HCT116 (cell line): ENCODE measurements around the gene PCDHB11. TPM values are rescaled to one million over a fixed set of nuclear protein-coding genes. Genes with fewer than 3 reads are reported as not detected.
"Not testable (repeated sequence)": the region's sequence is repeated elsewhere in the genome, so short reads cannot be mapped to it uniquely, and the experiment has no call there.

Experiments
- ATAC-seq: fragments of 200-7000 bp; cut with Tn5 transposase; 2 replicates; pipeline ENCODE4 v1.9.1; 2020; ENCODE audit warnings: mild to moderate bottlenecking, moderate library complexity
- BruUV-seq: library from RNA; stranded (reverse); fragments of 400-500 nt; replicated peaks from 2 replicates; lab custom pipeline; 2021; lab: Mats Ljungman, UMichigan
- CTCF ChIA-PET: fragments of 300-600 bp; sonication (Branson Sonifier 250); formaldehyde crosslinking; loops from one replicate; lab custom pipeline; 2021; ENCODE audit warnings: antibody characterized with exemption; lab: Charles Lee
- POLR2A ChIA-PET: fragments of 300-600, 350-600 bp; sonication (Branson Sonifier 250); formaldehyde crosslinking; loops from one replicate; lab custom pipeline; 2021; ENCODE audit warnings: antibody characterized with exemption; lab: Charles Lee
- RAD21 ChIA-PET, 2 experiments: fragments of 300-600 bp; sonication (Branson Sonifier 250); formaldehyde crosslinking; loops; one replicate each; lab custom pipeline; 2023; ENCODE audit warnings: low total read pairs in 2 of 2; ENCODE audit not compliant: uncharacterized antibody in 2 of 2, unreplicated experiment in 2 of 2, low non-redundant PET in 1 of 2; lab: Charles Lee
- DNase-seq: peaks from one replicate; pipeline ENCODE4 v3.0.0-alpha.2; 2010; ENCODE audit warnings: low read depth, low spot score
- H2AFZ ChIP-seq: fragments of 200-600 bp; shearing (Covaris generic), sonication (generic); 2 replicates; pipeline ENCODE4 v1.6.1; 2017; ENCODE audit warnings: low read depth, mixed run types, mixed read lengths, antibody characterized with exemption, low read length; ENCODE audit not compliant: poor library complexity, severe bottlenecking
- H3K27ac ChIP-seq: 2 replicates; pipeline ENCODE4 v1.5.1; 2012; ENCODE audit warnings: low read depth, low read length
- H3K27me3 ChIP-seq: fragments of 200-600 bp; sonication (generic); 2 replicates; pipeline ENCODE4 v1.6.1; 2016; ENCODE audit warnings: mixed run types, low read length, mixed read lengths; ENCODE audit not compliant: insufficient read depth
- H3K36me3 ChIP-seq, 2 experiments: fragments of 200-500 bp in 1 of 2; fragments of 200-600 bp in 1 of 2; sonication (Bioruptor generic) in 1 of 2; sonication (generic) in 1 of 2; 2 replicates each; pipeline versions ENCODE4 v1.5.1 to v1.6.1; 2014 to 2016; ENCODE audit warnings: low read length in 2 of 2, inconsistent platforms in 1 of 2, mixed read lengths in 1 of 2, mixed run types in 1 of 2; ENCODE audit not compliant: insufficient read depth in 2 of 2, control insufficient read depth in 1 of 2
- H3K4me1 ChIP-seq, 2 experiments: fragments of 200-600 bp in 1 of 2; sonication (generic) in 1 of 2; 2 replicates each; pipeline versions ENCODE4 v1.5.1 to v1.6.1; 2012 to 2017; ENCODE audit warnings: low read length in 2 of 2, inconsistent platforms in 1 of 2, mild to moderate bottlenecking in 1 of 2, mixed read lengths in 1 of 2, mixed run types in 1 of 2, moderate library complexity in 1 of 2; ENCODE audit not compliant: insufficient read depth in 2 of 2, control insufficient read depth in 1 of 2
- H3K4me2 ChIP-seq: fragments of 200-600 bp; sonication (generic); 2 replicates; pipeline ENCODE4 v1.6.1; 2017; ENCODE audit warnings: mixed run types, low read length, mixed read lengths
- H3K4me3 ChIP-seq, 2 experiments: fragments of 200-600 bp in 1 of 2; sonication (generic) in 1 of 2; replicated peaks in 1 of 2; 2 replicates each; pipeline ENCODE4 v1.5.1; 2011 to 2016; ENCODE audit warnings: low read length in 2 of 2, control low read depth in 1 of 2, low read depth in 1 of 2, mild to moderate bottlenecking in 1 of 2, mixed read lengths in 1 of 2, mixed run types in 1 of 2
- H3K79me2 ChIP-seq: fragments of 200-600 bp; sonication (generic); 2 replicates; pipeline ENCODE4 v1.6.1; 2017; ENCODE audit warnings: mild to moderate bottlenecking, mixed run types, low read length, moderate library complexity, mixed read lengths; ENCODE audit not compliant: insufficient read depth
- H3K9ac ChIP-seq: fragments of 200-600 bp; sonication (generic); 2 replicates; pipeline ENCODE4 v1.6.1; 2016; ENCODE audit warnings: low read length, mixed read lengths
- H3K9me2 ChIP-seq: fragments of 200-600 bp; sonication (generic), shearing (Covaris generic); 2 replicates; pipeline ENCODE4 v1.6.1; 2017; ENCODE audit warnings: mixed run types, mild to moderate bottlenecking, moderate library complexity; ENCODE audit not compliant: insufficient read depth
- H3K9me3 ChIP-seq, 2 experiments: fragments of 200-500 bp in 1 of 2; fragments of 200-600 bp in 1 of 2; sonication (Bioruptor generic) in 1 of 2; sonication (generic) in 1 of 2; 2 replicates each; pipeline ENCODE4 v1.6.1; 2014 to 2017; ENCODE audit warnings: low read length in 2 of 2, mixed read lengths in 2 of 2, inconsistent platforms in 1 of 2, low read depth in 1 of 2, mild to moderate bottlenecking in 1 of 2, mixed run types in 1 of 2, moderate library complexity in 1 of 2; ENCODE audit not compliant: control insufficient read depth in 1 of 2, insufficient read depth in 1 of 2
- H4K20me1 ChIP-seq: fragments of 200-600 bp; sonication (generic), shearing (Covaris generic); 2 replicates; pipeline ENCODE4 v1.6.1; 2017; ENCODE audit warnings: mixed run types, mild to moderate bottlenecking, moderate library complexity; ENCODE audit not compliant: insufficient read depth
- RAD21 ChIP-seq: IDR thresholded peaks from 2 replicates; pipeline ENCODE4 v1.6.1; 2012; ENCODE audit warnings: low read depth, mild to moderate bottlenecking
- intact Hi-C: fragments of 100-400 bp; cut with micrococcal nuclease; formaldehyde crosslinking; loops from 2 replicates; pipeline ENCODE4 v1.10.0; 2022
- total RNA-seq: library from RNA; stranded (reverse); gene quantifications from one replicate; pipeline ENCODE4 v1.2.1, GENCODE V29; 2021; ENCODE audit not compliant: unreplicated experiment
- TF ChIP-seq, protein P1 (sequence below), 3 experiments: fragments of 200-600 bp in 1 of 3; sonication (generic) in 1 of 3; IDR thresholded peaks in 2 of 3; conservative IDR thresholded peaks in 1 of 3; 2 replicates each; pipeline ENCODE4 v1.5.1; 2012 to 2017; ENCODE audit warnings: low read depth in 2 of 3, low read length in 2 of 3, antibody characterized with exemption in 1 of 3, borderline replicate concordance in 1 of 3, control low read depth in 1 of 3, mild to moderate bottlenecking in 1 of 3, mixed read lengths in 1 of 3, mixed run types in 1 of 3, moderate library complexity in 1 of 3; ENCODE audit not compliant: insufficient read depth in 1 of 3

PCDHB11 gene
- total RNA-seq, 1 experiment from 2014 or later, result 0.07 TPM

DNA sequence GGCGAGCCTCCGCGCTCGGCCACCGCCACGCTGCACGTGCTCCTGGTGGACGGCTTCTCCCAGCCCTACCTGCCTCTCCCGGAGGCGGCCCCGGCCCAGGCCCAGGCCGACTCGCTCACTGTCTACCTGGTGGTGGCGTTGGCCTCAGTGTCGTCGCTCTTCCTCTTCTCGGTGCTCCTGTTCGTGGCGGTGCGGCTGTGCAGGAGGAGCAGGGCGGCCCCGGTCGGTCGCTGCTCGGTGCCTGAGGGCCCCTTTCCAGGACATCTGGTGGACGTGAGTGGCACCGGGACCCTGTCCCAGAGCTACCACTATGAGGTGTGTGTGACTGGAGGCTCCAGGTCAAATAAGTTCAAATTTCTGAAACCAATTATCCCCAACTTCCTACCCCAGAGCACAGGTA is 11.4 kb downstream of the PCDHB11 start:
- H3K4me3 ChIP-seq, H3K27me3 ChIP-seq, DNase-seq, POLR2A ChIA-PET, H3K9me2 ChIP-seq, H3K4me1 ChIP-seq, H3K27ac ChIP-seq, H4K20me1 ChIP-seq, H3K79me2 ChIP-seq, H3K36me3 ChIP-seq, ATAC-seq, H3K9ac ChIP-seq, RAD21 ChIA-PET, CTCF ChIA-PET, H2AFZ ChIP-seq, intact Hi-C loops, BruUV-seq, H3K9me3 ChIP-seq, H3K4me2 ChIP-seq: not testable (repeated sequence)

- H3K4me3 ChIP-seq, H3K27ac ChIP-seq, RAD21 ChIA-PET, CTCF ChIA-PET, H4K20me1 ChIP-seq, H3K79me2 ChIP-seq, H3K9me2 ChIP-seq, POLR2A ChIA-PET, H3K9me3 ChIP-seq, H2AFZ ChIP-seq, intact Hi-C loops, BruUV-seq, H3K4me2 ChIP-seq, H3K36me3 ChIP-seq, H3K27me3 ChIP-seq, H3K9ac ChIP-seq, H3K4me1 ChIP-seq: not testable (repeated sequence)
- ATAC-seq (peak; percentile 65), DNase-seq (peak; percentile 13)
- TF ChIP-seq, protein P1, sequence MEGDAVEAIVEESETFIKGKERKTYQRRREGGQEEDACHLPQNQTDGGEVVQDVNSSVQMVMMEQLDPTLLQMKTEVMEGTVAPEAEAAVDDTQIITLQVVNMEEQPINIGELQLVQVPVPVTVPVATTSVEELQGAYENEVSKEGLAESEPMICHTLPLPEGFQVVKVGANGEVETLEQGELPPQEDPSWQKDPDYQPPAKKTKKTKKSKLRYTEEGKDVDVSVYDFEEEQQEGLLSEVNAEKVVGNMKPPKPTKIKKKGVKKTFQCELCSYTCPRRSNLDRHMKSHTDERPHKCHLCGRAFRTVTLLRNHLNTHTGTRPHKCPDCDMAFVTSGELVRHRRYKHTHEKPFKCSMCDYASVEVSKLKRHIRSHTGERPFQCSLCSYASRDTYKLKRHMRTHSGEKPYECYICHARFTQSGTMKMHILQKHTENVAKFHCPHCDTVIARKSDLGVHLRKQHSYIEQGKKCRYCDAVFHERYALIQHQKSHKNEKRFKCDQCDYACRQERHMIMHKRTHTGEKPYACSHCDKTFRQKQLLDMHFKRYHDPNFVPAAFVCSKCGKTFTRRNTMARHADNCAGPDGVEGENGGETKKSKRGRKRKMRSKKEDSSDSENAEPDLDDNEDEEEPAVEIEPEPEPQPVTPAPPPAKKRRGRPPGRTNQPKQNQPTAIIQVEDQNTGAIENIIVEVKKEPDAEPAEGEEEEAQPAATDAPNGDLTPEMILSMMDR (IDR thresholded peaks at IDR 0.05 in 2 of 3, conservative IDR thresholded peaks at IDR 0.05 in 1 of 3; ENCODE audit: borderline replicate concordance in 1 of 3, insufficient read depth in 1 of 3, low read depth in 2 of 3, low read length in 2 of 3), result peak; percentile 15 to 37 (median 23); a peak in 4 of 6 replicates
- peak; percentile 48 for TF ChIP-seq RAD21
Measured at GRCh38 chr5:141213656-141214339, 14.4 kb downstream of the PCDHB11 start, which contains the start of gene PCDHB13. Gene PCDHB13 (plus strand): TSS chr5:141213919. CDS start chr5:141214124, 205 bp downstream.

- H2AFZ ChIP-seq, H3K9me3 ChIP-seq, H3K4me1 ChIP-seq, H3K36me3 ChIP-seq, H3K79me2 ChIP-seq, H3K4me3 ChIP-seq, H3K9ac ChIP-seq, CTCF ChIA-PET, BruUV-seq, H3K27ac ChIP-seq, H3K9me2 ChIP-seq, DNase-seq, POLR2A ChIA-PET, intact Hi-C loops, H3K27me3 ChIP-seq, ATAC-seq, H3K4me2 ChIP-seq, H4K20me1 ChIP-seq, RAD21 ChIA-PET: not testable (repeated sequence)
Measured at GRCh38 chr5:141214583-141214982, 15.2 kb downstream of the PCDHB11 start.

DNA sequence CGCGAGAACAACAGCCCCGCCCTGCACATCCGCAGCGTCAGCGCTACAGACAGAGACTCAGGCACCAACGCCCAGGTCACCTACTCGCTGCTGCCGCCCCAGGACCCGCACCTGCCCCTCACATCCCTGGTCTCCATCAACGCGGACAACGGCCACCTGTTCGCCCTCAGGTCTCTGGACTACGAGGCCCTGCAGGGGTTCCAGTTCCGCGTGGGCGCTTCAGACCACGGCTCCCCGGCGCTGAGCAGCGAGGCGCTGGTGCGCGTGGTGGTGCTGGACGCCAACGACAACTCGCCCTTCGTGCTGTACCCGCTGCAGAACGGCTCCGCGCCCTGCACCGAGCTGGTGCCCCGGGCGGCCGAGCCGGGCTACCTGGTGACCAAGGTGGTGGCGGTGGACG is 16.1 kb downstream of the PCDHB11 start:
- H3K27me3 ChIP-seq, POLR2A ChIA-PET, H2AFZ ChIP-seq, H3K9me3 ChIP-seq, ATAC-seq, H3K79me2 ChIP-seq, RAD21 ChIA-PET, H3K4me1 ChIP-seq, H3K4me2 ChIP-seq, CTCF ChIA-PET, H3K4me3 ChIP-seq, DNase-seq, intact Hi-C loops, H3K27ac ChIP-seq, H3K9me2 ChIP-seq, H4K20me1 ChIP-seq, BruUV-seq, H3K9ac ChIP-seq, H3K36me3 ChIP-seq: not testable (repeated sequence)
